Naive thymus-derived CD4-positive, alpha-beta T cell (primary cell): ENCODE data around the gene SLC7A6OS. TPM values are rescaled to one million over a fixed set of nuclear protein-coding genes. Genes with fewer than 3 reads are reported as not detected.

Experiments used
- ATAC-seq: fragments of 150-1000 bp; cut with Tn5 transposase; 2 replicates; pipeline ENCODE4 v1.10.0; 2021; ENCODE audit warnings: mild to moderate bottlenecking, moderate library complexity
- CTCF ChIA-PET: fragments of 350-600 bp; sonication (Branson Sonifier 250); formaldehyde crosslinking; loops from one replicate; lab custom pipeline; 2021; ENCODE audit warnings: antibody characterized with exemption; lab: Charles Lee
- POLR2A ChIA-PET: fragments of 350-600 bp; sonication (Branson Sonifier 250); formaldehyde crosslinking; loops from one replicate; lab custom pipeline; 2021; ENCODE audit warnings: antibody characterized with exemption, inconsistent platforms; lab: Charles Lee
- DNase-seq, 9 donors: peaks; one replicate each; pipeline versions ENCODE4 v3.0.0 to v3.0.0-alpha.2; 2020 to 2022; ENCODE audit warnings: mixed read lengths in 1 of 9
- H3K27ac ChIP-seq: one replicate; pipeline ENCODE4 v1.7.0; 2013; ENCODE audit warnings: mild to moderate bottlenecking, low read depth, low read length, moderate library complexity
- H3K27me3 ChIP-seq, 2 donors: one replicate each; pipeline ENCODE4 v1.7.0; 2013; ENCODE audit warnings: low read length in 2 of 2, mild to moderate bottlenecking in 2 of 2, moderate library complexity in 2 of 2; ENCODE audit not compliant: control insufficient read depth in 2 of 2, insufficient read depth in 2 of 2
- H3K36me3 ChIP-seq, 3 experiments: 1 replicate in 2 of 3; 2 replicates in 1 of 3; pipeline ENCODE4 v1.7.0; 2013; ENCODE audit warnings: low read length in 3 of 3, mild to moderate bottlenecking in 3 of 3, moderate library complexity in 1 of 3; ENCODE audit not compliant: insufficient read depth in 3 of 3, control insufficient read depth in 2 of 3
- H3K4me1 ChIP-seq, 2 donors: one replicate each; pipeline ENCODE4 v1.7.0; 2013; ENCODE audit warnings: low read length in 2 of 2, mild to moderate bottlenecking in 2 of 2, moderate library complexity in 1 of 2; ENCODE audit not compliant: control insufficient read depth in 2 of 2, insufficient read depth in 2 of 2
- H3K4me3 ChIP-seq: 2 replicates; pipeline ENCODE4 v1.7.0; 2013; ENCODE audit warnings: mild to moderate bottlenecking, low read length
- H3K9me3 ChIP-seq, 3 experiments: 1 replicate in 2 of 3; 2 replicates in 1 of 3; pipeline ENCODE4 v1.7.0; 2013; ENCODE audit warnings: low read length in 3 of 3; ENCODE audit not compliant: control insufficient read depth in 2 of 3
- H3K27ac Mint-ChIP-seq, 9 donors: one replicate each; pipeline ENCODE4 v1.8.0; 2020 to 2022; ENCODE audit warnings: mixed read lengths in 9 of 9, mild to moderate bottlenecking in 8 of 9, moderate library complexity in 5 of 9, inconsistent platforms in 2 of 9
- H3K27me3 Mint-ChIP-seq, 5 donors: one replicate each; pipeline ENCODE4 v1.8.0; 2021 to 2022; ENCODE audit warnings: mixed read lengths in 5 of 5, mild to moderate bottlenecking in 1 of 5
- H3K36me3 Mint-ChIP-seq, 5 donors: one replicate each; pipeline ENCODE4 v1.8.0; 2020 to 2022; ENCODE audit warnings: mixed read lengths in 5 of 5, mild to moderate bottlenecking in 3 of 5, inconsistent platforms in 1 of 5
- H3K4me1 Mint-ChIP-seq, 7 donors: one replicate each; pipeline ENCODE4 v1.8.0; 2020 to 2022; ENCODE audit warnings: mixed read lengths in 7 of 7, mild to moderate bottlenecking in 3 of 7, inconsistent platforms in 1 of 7
- H3K4me3 Mint-ChIP-seq, 10 donors: one replicate each; pipeline ENCODE4 v1.8.0; 2020 to 2022; ENCODE audit warnings: mild to moderate bottlenecking in 10 of 10, mixed read lengths in 10 of 10, moderate library complexity in 6 of 10, inconsistent platforms in 2 of 10
- H3K9me3 Mint-ChIP-seq, 11 donors: one replicate each; pipeline ENCODE4 v1.8.0; 2020 to 2022; ENCODE audit warnings: mixed read lengths in 11 of 11, mild to moderate bottlenecking in 4 of 11, inconsistent platforms in 1 of 11, moderate library complexity in 1 of 11
- intact Hi-C, 2 donors: fragments of 100-400 bp; cut with micrococcal nuclease; formaldehyde crosslinking; loops; one replicate each; pipeline ENCODE4 v1.15.1; 2023
- polyA plus RNA-seq, 2 donors: library from polyadenylated mRNA; unstranded; fragments of 300-500 nt; fragmentation: Illumina TruSeq; gene quantifications; one replicate each; pipeline ENCODE4 v1.2.3, GENCODE V29; 2021
- total RNA-seq, 6 experiments: library from RNA in 5 of 6; stranded (reverse) in 5 of 6; gene quantifications; 1 replicate in 5 of 6; 2 replicates in 1 of 6; pipeline ENCODE4 v1.2.3 and lab custom pipeline; 2021 to 2026

Gene SLC7A6OS
- total and polyA plus RNA-seq, 7 experiments from 2014 or later = 22.1 to 50.3 (median 34.8) TPM

- Histone ChIP-seq H3K36me3 (peaks cover 0 to 56% (median 7%) of the 10 kb centered on the region in 3 experiments), H3K4me1 (peaks cover 25 to 34% of the 10 kb centered on the region in 2 donors), H3K27me3 (no peaks in the 10 kb centered on the region), H3K27ac (no peak overlapping the region), H3K9me3 (no peaks in the 10 kb centered on the region), H3K4me3 (peak overlapping the region; percentile 54)
- peaks cover 0 to 52% (median 14%) of the 10 kb centered on the region in 5 donors for H3K36me3 Mint-ChIP-seq
- ATAC-seq (no peak), DNase-seq (no peak)
- intact Hi-C loops = loop anchor here in 1 of 2 donors (1.0 to 5.0 kb wide), 2 partner anchors 10 to 60 kb away; no protein-coding TSS in a partner anchor
- ChIA-PET POLR2A (interaction anchor here (0.6 to 2.1 kb wide), 3 partner anchors 12 to 1551 kb away, joined by 3 to 6 read pairs (median 4); no protein-coding TSS in a partner anchor), CTCF (interaction anchor here (1.0 to 1.5 kb wide), 2 partner anchors 28 to 29 kb away, joined by 3 to 5 read pairs; no protein-coding TSS in a partner anchor)
- H3K9me3 Mint-ChIP-seq = no peaks in the 10 kb centered on the region
- H3K4me1 Mint-ChIP-seq = peaks cover 19 to 49% (median 41%) of the 10 kb centered on the region in 7 donors
- peak overlapping the region; percentile 73 to 87 (median 82) for H3K4me3 Mint-ChIP-seq
- no peaks in the 10 kb centered on the region for H3K27me3 Mint-ChIP-seq
- H3K27ac Mint-ChIP-seq = no peak overlapping the region
These were observed 46.2 kb upstream of the SLC7A6OS start for GRCh38 chr16:68356919-68357286.

- ChIA-PET CTCF (interaction anchor here (0.6 to 1.6 kb wide), 6 partner anchors 27 to 1338 kb away, joined by 3 to 5 read pairs (median 3); no protein-coding TSS in a partner anchor), POLR2A (interaction anchor here (0.5 to 2.1 kb wide), 9 partner anchors 11 to 1551 kb away, joined by 3 to 6 read pairs (median 4); partner anchors contain the start of gene SLC7A6)
- Histone ChIP-seq H3K36me3 (peaks cover 0 to 62% (median 11%) of the 10 kb centered on the region in 3 experiments), H3K27ac (no peak overlapping the region), H3K9me3 (no peaks in the 10 kb centered on the region), H3K27me3 (no peaks in the 10 kb centered on the region), H3K4me3 (peak overlapping the region; percentile 54), H3K4me1 (peaks cover 25 to 34% of the 10 kb centered on the region in 2 donors)
- DNase-seq = peak; percentile 31 to 76 (median 74)
- H3K27ac Mint-ChIP-seq = peak overlapping the region in 7 of 9 donors; percentile 28 to 84 (median 59)
- peak overlapping the region; percentile 73 to 87 (median 82) for H3K4me3 Mint-ChIP-seq
- H3K36me3 Mint-ChIP-seq = peaks cover 0 to 56% (median 14%) of the 10 kb centered on the region in 5 donors
- no peaks in the 10 kb centered on the region for H3K27me3 Mint-ChIP-seq
- intact Hi-C loops = loop anchor here in 1 of 2 donors (1.0 to 5.0 kb wide), 2 partner anchors 11 to 61 kb away; no protein-coding TSS in a partner anchor
- ATAC-seq = peak; percentile 87
- H3K9me3 Mint-ChIP-seq = no peaks in the 10 kb centered on the region
- peaks cover 21 to 49% (median 42%) of the 10 kb centered on the region in 7 donors for H3K4me1 Mint-ChIP-seq
These were observed 45.6 kb upstream of the SLC7A6OS start for GRCh38 chr16:68356249-68356918.

- peaks cover 0 to 68% (median 15%) of the 10 kb centered on the region in 3 experiments for H3K36me3 ChIP-seq
- peak overlapping the region in 9 of 10 donors; percentile 21 to 87 (median 73) for H3K4me3 Mint-ChIP-seq
- ATAC-seq = no peak
- no peaks in the 10 kb centered on the region for H3K9me3 Mint-ChIP-seq
- H3K27me3 ChIP-seq = no peaks in the 10 kb centered on the region
- POLR2A ChIA-PET = interaction anchor here (0.5 to 2.1 kb wide), 7 partner anchors 11 to 272 kb away, joined by 3 to 6 read pairs (median 4); partner anchors contain the start of gene SLC7A6
- H3K36me3 Mint-ChIP-seq = peaks cover 2 to 59% (median 16%) of the 10 kb centered on the region in 5 donors
- H3K4me1 ChIP-seq = peaks cover 25 to 34% of the 10 kb centered on the region in 2 donors
- CTCF ChIA-PET = interaction anchor here (0.6 to 1.6 kb wide), 7 partner anchors 27 to 1338 kb away, joined by 3 to 5 read pairs (median 3); no protein-coding TSS in a partner anchor
- no peaks in the 10 kb centered on the region for H3K27me3 Mint-ChIP-seq
- peak overlapping the region in 1 of 9 donors; percentile 59 for H3K27ac Mint-ChIP-seq
- DNase-seq = peak in 1 of 9 donors; percentile 22
- no peaks in the 10 kb centered on the region for H3K9me3 ChIP-seq
- H3K4me3 ChIP-seq = peak overlapping the region; percentile 54
- intact Hi-C loops = loop anchor here in 1 of 2 donors (1.0 to 5.0 kb wide), 2 partner anchors 12 to 62 kb away; no protein-coding TSS in a partner anchor
- H3K27ac ChIP-seq = no peak overlapping the region
- H3K4me1 Mint-ChIP-seq = peaks cover 23 to 49% (median 42%) of the 10 kb centered on the region in 7 donors
These were observed 44.9 kb upstream of the SLC7A6OS start for GRCh38 chr16:68355447-68356248.

GRCh38 chr16:68354816-68355215, 44.1 kb upstream of the SLC7A6OS start:
- ATAC-seq (no peak), DNase-seq (no peak)
- ChIA-PET CTCF (interaction anchor here (1.6 kb wide), 1 partner anchor 26 kb away, joined by 3 read pairs; no protein-coding TSS in a partner anchor), POLR2A (no interaction called here)
- H3K4me3 Mint-ChIP-seq = peak overlapping the region in 2 of 10 donors; percentile 63 to 85
- Histone ChIP-seq H3K4me3 (no peak overlapping the region), H3K36me3 (peaks cover 0 to 74% (median 19%) of the 10 kb centered on the region in 3 experiments), H3K4me1 (peaks cover 25 to 34% of the 10 kb centered on the region in 2 donors), H3K27me3 (no peaks in the 10 kb centered on the region), H3K27ac (no peak overlapping the region), H3K9me3 (no peaks in the 10 kb centered on the region)
- intact Hi-C loops = loop anchor here in 1 of 2 donors (5.0 kb wide), 1 partner anchor 62 kb away; no protein-coding TSS in a partner anchor
- peak overlapping the region in 3 of 9 donors; percentile 10 to 31 (median 25) for H3K27ac Mint-ChIP-seq
- no peaks in the 10 kb centered on the region for H3K27me3 Mint-ChIP-seq
- peaks cover 4 to 58% (median 14%) of the 10 kb centered on the region in 5 donors for H3K36me3 Mint-ChIP-seq
- H3K9me3 Mint-ChIP-seq = no peaks in the 10 kb centered on the region
- H3K4me1 Mint-ChIP-seq = peaks cover 23 to 44% (median 38%) of the 10 kb centered on the region in 7 donors

GRCh38 chr16:68353366-68353765, 42.6 kb upstream of the SLC7A6OS start:
- Histone ChIP-seq H3K4me3 (no peak overlapping the region), H3K4me1 (peaks cover 25 to 34% of the 10 kb centered on the region in 2 donors), H3K9me3 (no peaks in the 10 kb centered on the region), H3K27me3 (no peaks in the 10 kb centered on the region), H3K27ac (no peak overlapping the region), H3K36me3 (peaks cover 0 to 81% (median 19%) of the 10 kb centered on the region in 3 experiments)
- no peaks in the 10 kb centered on the region for H3K27me3 Mint-ChIP-seq
- no peak for DNase-seq
- CTCF ChIA-PET = interaction anchor here (1.3 kb wide), 1 partner anchor 92 kb away, joined by 4 read pairs; no protein-coding TSS in a partner anchor
- peaks cover 28 to 43% (median 38%) of the 10 kb centered on the region in 7 donors for H3K4me1 Mint-ChIP-seq
- H3K36me3 Mint-ChIP-seq = peaks cover 12 to 67% (median 22%) of the 10 kb centered on the region in 5 donors
- POLR2A ChIA-PET = no interaction called here
- H3K4me3 Mint-ChIP-seq = no peak overlapping the region
- H3K9me3 Mint-ChIP-seq = no peaks in the 10 kb centered on the region
- H3K27ac Mint-ChIP-seq = no peak overlapping the region
- no peak for ATAC-seq
- intact Hi-C loops = no loop called here
